Endothelial cell (in vitro differentiated cells): ENCODE measurements around the gene LMF1. TPM values are rescaled to one million over a fixed set of nuclear protein-coding genes. Genes with fewer than 3 reads are reported as not detected.

Source experiments
- DNase-seq: peaks from one replicate; pipeline ENCODE4 v3.0.0; 2021; ENCODE audit warnings: low spot score
- H3K27ac Mint-ChIP-seq: one replicate; pipeline ENCODE4 v1.8.0; 2021; ENCODE audit warnings: mixed read lengths, inconsistent platforms; ENCODE audit not compliant: unreplicated experiment
- H3K27me3 Mint-ChIP-seq: one replicate; pipeline ENCODE4 v1.8.0; 2021; ENCODE audit warnings: mild to moderate bottlenecking, moderate library complexity, mixed read lengths, inconsistent platforms; ENCODE audit not compliant: unreplicated experiment
- H3K36me3 Mint-ChIP-seq: one replicate; pipeline ENCODE4 v1.8.0; 2021; ENCODE audit warnings: mild to moderate bottlenecking, low read depth, mixed read lengths, inconsistent platforms; ENCODE audit not compliant: unreplicated experiment
- H3K4me1 Mint-ChIP-seq: one replicate; pipeline ENCODE4 v1.8.0; 2021; ENCODE audit warnings: mild to moderate bottlenecking, mixed read lengths, inconsistent platforms; ENCODE audit not compliant: unreplicated experiment
- H3K4me3 Mint-ChIP-seq: one replicate; pipeline ENCODE4 v1.8.0; 2021; ENCODE audit warnings: mild to moderate bottlenecking, mixed read lengths, inconsistent platforms; ENCODE audit not compliant: unreplicated experiment
- H3K9me3 Mint-ChIP-seq: one replicate; pipeline ENCODE4 v1.8.0; 2021; ENCODE audit warnings: mixed read lengths, inconsistent platforms; ENCODE audit not compliant: unreplicated experiment
- total RNA-seq: library from RNA; stranded (reverse); fragmentation: NEBNext Ultra II Directional; extraction: Animal tissue kit (Norgen Biotek cat#: 25700); gene quantifications from one replicate; pipeline ENCODE4 v1.2.1, GENCODE V29; 2021; ENCODE audit not compliant: unreplicated experiment
- TF ChIP-seq, protein P1 (sequence below): fragments of 200-600 bp; sonication (generic); IDR thresholded peaks from one replicate; pipeline ENCODE4 v1.5.0; 2021; ENCODE audit warnings: antibody characterized with exemption; ENCODE audit not compliant: unreplicated experiment

Gene LMF1
- total RNA-seq, 1 donor from 2014 or later, result 21.7 TPM

DNA sequence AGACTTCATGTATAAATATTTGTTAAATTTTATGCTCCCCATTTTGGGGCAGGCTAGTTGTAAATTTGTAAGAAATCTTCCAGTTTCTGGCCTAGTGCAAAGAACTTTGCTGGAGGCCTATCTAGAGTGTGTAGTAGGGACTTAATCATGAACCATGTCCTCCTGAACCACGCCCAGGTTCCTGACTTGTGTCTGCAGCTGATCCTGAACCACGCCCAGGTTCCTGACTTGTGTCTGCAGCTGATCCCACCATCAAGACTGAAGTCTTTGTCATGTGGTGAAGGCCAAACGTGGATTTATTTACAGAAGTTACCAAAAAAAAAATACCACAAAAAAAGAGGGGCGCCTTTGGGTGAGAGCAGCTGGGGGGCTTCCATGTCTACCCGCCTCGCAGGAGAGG lies 33.1 kb downstream of the LMF1 start:
- H3K4me1 Mint-ChIP-seq, result no peaks in the 10 kb centered on the region
- H3K27ac Mint-ChIP-seq, result no peak overlapping the region
- H3K4me3 Mint-ChIP-seq, result no peak overlapping the region
- no peak for DNase-seq
- peaks cover 39% of the 10 kb centered on the region for H3K36me3 Mint-ChIP-seq
- peaks cover 6% of the 10 kb centered on the region for H3K9me3 Mint-ChIP-seq
- TF ChIP-seq, protein P1, sequence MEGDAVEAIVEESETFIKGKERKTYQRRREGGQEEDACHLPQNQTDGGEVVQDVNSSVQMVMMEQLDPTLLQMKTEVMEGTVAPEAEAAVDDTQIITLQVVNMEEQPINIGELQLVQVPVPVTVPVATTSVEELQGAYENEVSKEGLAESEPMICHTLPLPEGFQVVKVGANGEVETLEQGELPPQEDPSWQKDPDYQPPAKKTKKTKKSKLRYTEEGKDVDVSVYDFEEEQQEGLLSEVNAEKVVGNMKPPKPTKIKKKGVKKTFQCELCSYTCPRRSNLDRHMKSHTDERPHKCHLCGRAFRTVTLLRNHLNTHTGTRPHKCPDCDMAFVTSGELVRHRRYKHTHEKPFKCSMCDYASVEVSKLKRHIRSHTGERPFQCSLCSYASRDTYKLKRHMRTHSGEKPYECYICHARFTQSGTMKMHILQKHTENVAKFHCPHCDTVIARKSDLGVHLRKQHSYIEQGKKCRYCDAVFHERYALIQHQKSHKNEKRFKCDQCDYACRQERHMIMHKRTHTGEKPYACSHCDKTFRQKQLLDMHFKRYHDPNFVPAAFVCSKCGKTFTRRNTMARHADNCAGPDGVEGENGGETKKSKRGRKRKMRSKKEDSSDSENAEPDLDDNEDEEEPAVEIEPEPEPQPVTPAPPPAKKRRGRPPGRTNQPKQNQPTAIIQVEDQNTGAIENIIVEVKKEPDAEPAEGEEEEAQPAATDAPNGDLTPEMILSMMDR, result no peak
- peaks cover 4% of the 10 kb centered on the region for H3K27me3 Mint-ChIP-seq

DNA sequence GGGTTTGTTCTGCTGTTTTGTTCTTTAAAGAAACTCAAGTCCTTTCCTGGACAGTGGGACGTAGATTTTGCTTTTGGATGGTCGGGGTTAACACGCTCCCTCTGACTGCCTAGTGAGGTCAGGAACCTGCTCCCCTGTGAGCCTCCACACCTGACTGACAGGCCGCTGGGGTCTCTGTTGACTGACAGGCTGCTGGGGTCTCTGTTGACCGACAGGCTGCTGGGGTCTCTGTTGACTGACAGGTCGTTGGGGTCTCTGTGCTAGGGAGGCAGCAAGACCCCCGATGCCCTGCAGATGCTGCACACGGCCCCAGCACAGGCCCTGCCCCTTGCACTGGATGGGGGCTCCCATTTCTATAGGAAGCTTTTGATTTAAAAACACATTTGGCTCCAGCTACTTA lies 33.5 kb downstream of the LMF1 start:
- no peak for DNase-seq
- Mint-ChIP-seq H3K4me1 (no peaks in the 10 kb centered on the region), H3K4me3 (no peak overlapping the region), H3K27me3 (peaks cover 5% of the 10 kb centered on the region), H3K36me3 (peaks cover 36% of the 10 kb centered on the region), H3K9me3 (peaks cover 2% of the 10 kb centered on the region), H3K27ac (no peak overlapping the region)
- TF ChIP-seq, protein P1, result no peak

DNA sequence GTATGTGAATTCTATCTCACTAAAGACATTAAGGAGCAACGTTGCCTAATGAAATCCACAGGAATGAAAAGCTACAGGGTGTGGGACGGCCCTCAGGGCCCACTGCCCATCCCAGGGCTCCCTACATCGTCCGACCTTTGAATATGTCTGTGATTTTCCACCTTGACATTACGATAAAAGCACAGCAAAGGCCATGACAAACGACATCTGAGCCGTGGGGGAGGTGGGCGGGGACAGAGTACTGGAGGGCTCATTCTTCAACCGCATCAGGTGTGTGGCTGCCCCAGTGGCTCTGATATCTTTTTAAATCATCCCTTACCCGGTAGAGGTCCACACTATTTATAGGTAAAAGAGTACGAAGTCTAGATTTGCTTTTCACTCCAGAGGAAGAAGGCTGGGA lies 35.1 kb downstream of the LMF1 start:
- TF ChIP-seq, protein P1, result no peak
- no peak for DNase-seq
- Mint-ChIP-seq H3K4me3 (no peak overlapping the region), H3K4me1 (no peaks in the 10 kb centered on the region), H3K9me3 (no peaks in the 10 kb centered on the region), H3K27ac (no peak overlapping the region), H3K27me3 (peaks cover 10% of the 10 kb centered on the region), H3K36me3 (peaks cover 19% of the 10 kb centered on the region)

DNA sequence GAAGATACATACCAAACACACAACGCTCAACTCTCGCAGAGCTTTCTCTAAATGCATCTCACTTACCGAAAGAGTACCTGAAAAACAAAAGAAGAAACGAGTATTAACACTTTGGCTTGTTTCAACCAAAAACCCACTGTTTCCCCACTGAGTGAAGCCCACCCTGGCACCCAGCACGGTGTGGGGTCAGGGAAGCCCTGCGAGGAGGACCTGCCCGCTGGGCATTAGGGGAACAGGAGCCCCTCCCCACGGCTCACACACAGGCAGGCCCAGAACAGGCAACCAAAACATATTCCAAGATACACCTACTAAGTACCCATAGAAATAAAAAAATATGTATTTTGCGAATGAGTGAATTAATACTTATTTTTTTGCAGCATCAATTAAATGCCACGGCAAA lies 36.6 kb downstream of the LMF1 start:
- TF ChIP-seq, protein P1, result no peak
- DNase-seq, result no peak
- H3K4me3 Mint-ChIP-seq, result no peak overlapping the region
- no peak overlapping the region for H3K27ac Mint-ChIP-seq
- peaks cover 9% of the 10 kb centered on the region for H3K36me3 Mint-ChIP-seq
- H3K9me3 Mint-ChIP-seq, result no peaks in the 10 kb centered on the region
- H3K4me1 Mint-ChIP-seq, result no peaks in the 10 kb centered on the region
- peaks cover 12% of the 10 kb centered on the region for H3K27me3 Mint-ChIP-seq

DNA sequence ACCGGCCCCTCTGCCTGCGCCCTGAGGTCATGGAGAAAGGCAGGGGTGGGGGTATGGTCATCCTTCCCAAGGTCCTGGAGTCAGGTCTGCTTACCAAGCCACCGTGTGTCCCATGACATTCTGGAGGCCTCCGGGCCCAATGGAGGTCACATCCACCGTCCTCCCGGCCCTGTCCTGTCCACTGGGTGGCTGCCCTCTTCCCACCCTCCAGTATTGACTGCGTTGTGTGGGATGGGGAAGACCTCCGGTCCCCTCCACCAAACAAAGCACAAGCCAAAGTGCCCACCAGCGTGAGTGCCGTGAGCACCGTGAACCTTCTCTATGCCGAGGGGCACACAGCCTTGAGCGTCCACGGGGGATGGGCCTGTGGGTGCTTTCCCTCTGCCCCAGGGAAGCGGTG lies 37.2 kb downstream of the LMF1 start:
- Mint-ChIP-seq H3K9me3 (no peaks in the 10 kb centered on the region), H3K36me3 (peaks cover 7% of the 10 kb centered on the region), H3K4me1 (no peaks in the 10 kb centered on the region), H3K27me3 (peaks cover 12% of the 10 kb centered on the region), H3K27ac (no peak overlapping the region), H3K4me3 (no peak overlapping the region)
- TF ChIP-seq, protein P1, result no peak
- DNase-seq, result no peak
